Urothelium cell line (cell line): Measurements from ENCODE around the gene CTNND2.
A peak's percentile ranks its signal among the peaks of the same experiment; 100 is the strongest.
"Not testable (repeated sequence)": the region's sequence is repeated elsewhere in the genome, so short reads cannot be mapped to it uniquely, and the experiment has no call there.

Source experiments
- DNase-seq: peaks from one replicate; pipeline ENCODE4 v3.0.0; 2011; ENCODE audit warnings: low spot score, mixed read lengths
- FAIRE-seq: peaks from 2 replicates; lab custom pipeline; 2011; peaks lifted over from hg19 to GRCh38; lab: Jason Lieb, UNC

CTNND2 gene

GRCh38 chr5:11683666-11684065 is 220.6 kb downstream of the CTNND2 start:
- FAIRE-seq (no peak), DNase-seq (no peak)

DNA sequence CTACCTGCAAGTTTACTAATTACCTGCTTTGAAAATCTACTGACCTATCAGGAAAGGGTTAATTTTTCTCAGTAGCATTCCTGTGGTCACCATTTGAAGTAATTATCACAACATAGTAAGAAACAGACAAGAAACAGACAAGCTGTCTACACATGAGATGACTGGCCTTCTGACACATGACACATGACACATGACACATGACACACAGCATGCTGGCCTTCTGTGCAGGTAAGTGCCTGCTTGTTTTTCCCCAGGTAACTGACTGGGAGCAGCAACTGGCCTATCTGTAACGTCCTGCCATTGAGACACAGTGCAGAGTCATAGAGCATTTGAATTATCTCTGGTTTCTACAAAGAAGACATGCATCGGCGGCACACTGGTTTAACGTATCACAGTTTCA is 222.4 kb downstream of the CTNND2 start:
- DNase-seq, result no peak
- peak; percentile 35 for FAIRE-seq

GRCh38 chr5:11679676-11680075 is 224.6 kb downstream of the CTNND2 start:
- FAIRE-seq, result no peak
- no peak for DNase-seq

DNA sequence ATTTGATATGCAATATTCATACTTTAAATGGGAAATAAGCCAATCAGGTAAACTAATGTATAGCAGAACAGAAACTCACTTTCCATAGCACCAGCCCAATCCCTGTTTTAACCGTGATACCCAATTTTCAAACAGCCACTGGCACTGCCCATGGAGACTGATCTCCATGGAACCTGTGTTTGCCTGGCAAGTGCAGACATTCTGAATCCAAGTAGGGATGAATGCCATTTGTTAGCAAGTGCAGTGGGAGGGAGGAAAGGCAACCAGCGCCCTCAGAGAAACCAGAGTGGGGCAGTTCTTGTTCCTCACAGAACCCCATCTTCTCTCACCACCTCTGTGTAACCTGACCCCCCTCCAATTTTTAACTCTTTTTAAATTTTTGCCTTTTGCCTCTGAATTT is 229.1 kb downstream of the CTNND2 start:
- FAIRE-seq, result no peak
- no peak for DNase-seq

GRCh38 chr5:11672385-11673085 is 231.7 kb downstream of the CTNND2 start:
- no peak for DNase-seq
- FAIRE-seq, result no peak

DNA sequence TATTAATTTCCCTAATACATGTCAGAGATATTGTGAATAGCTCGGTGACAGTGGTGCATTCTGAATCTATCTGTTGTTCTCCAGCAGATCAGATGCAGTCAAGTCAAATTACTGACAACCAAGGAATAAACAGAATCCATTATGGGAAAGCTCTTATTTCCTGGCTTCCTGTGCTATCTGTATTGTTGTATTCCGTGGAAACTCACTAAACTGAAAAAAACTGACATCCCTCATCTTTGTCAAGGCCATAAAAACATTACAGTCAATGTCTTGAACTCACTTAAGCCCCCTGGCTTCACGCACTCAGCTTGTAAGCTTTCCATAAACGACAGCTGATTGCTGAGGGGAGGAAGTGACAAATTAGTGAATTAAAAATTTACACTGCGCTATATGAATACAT is 245.9 kb downstream of the CTNND2 start:
- DNase-seq (no peak), FAIRE-seq (no peak)

DNA sequence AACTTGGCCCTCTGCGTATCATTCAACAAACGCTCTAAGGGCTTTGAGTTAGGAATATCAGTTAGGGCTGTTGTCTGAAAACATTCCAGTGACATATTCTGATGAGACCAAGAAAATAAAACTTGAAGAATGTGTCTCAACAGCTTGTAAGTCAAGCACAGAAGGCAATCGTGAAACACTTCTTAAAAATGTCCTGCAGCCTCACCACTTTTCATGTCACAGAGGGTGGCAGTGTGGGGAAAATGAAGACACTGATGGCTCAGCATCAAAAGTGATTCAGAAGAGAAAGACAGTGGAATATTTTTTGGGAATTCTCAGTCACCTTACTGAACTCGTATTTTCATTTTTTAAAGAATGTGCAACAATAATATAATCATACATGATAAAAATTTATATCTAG is 247.3 kb downstream of the CTNND2 start:
- no peak for DNase-seq
- FAIRE-seq, result no peak

DNA sequence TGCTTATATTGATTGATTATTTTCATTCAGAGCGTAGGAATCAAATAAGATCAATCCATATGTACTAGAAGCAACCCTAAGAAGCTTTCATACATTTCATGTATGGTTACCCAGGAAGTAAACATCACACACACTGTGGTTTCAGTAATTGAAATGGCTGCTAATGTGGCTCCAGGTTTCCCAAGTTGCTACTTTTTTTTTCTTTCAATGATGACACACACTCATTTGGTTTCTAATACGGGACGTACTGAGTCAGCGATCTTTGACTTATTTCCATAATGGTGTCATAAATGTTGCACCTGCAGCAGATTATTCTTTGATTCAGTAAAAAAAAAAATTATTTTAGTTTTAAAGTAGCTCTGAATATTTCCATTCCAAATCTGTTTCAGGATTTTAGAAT is 248.6 kb downstream of the CTNND2 start:
- DNase-seq (no peak), FAIRE-seq (no peak)

DNA sequence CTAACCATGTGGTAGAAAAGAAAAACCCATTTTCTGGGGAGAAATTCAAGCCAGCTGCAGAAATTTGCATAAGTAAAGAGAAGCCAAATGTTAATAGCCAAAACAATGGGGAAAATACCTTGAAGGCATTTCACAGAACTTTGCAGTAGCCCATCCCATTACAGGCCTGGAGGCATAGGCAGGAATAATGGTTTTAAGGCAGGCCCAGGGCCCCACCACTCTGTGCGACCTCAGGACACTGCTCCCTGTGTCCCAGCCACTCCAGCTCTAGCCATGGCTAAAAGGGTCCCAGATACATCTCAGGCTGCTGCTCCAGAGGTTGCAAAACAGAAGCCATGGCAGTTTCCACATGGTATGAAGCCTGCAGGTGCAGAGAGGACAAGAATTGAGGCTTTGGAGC is 253.3 kb downstream of the CTNND2 start:
- DNase-seq (no peak), FAIRE-seq (no peak)

- DNase-seq (no peak), FAIRE-seq (no peak)
Measured at GRCh38 chr5:11646141-11646540, 258.1 kb downstream of the CTNND2 start.

- no peak for FAIRE-seq
- no peak for DNase-seq
Measured at GRCh38 chr5:11642438-11642837, 261.8 kb downstream of the CTNND2 start.

GRCh38 chr5:11640158-11640873 is 263.9 kb downstream of the CTNND2 start:
- FAIRE-seq (no peak), DNase-seq (no peak)

DNA sequence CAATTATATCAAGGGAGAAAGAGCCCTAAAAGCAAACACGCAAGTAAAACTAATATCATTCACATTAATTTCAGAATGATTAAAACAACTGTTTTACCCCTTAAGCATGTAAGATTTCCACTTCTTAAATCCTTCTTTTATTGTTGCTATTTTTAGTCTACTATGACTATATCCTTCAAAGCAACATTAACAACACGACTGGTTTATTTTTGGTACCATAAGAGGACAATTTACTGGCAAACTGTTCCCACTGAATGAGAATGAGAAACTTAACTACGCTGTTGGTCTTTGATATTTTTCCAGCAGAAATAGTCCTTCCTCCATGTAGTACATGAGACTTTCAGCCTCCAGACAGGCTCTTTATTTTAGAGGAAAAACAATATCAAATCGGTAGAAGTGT is 281.5 kb downstream of the CTNND2 start:
- FAIRE-seq, result no peak
- no peak for DNase-seq

DNA sequence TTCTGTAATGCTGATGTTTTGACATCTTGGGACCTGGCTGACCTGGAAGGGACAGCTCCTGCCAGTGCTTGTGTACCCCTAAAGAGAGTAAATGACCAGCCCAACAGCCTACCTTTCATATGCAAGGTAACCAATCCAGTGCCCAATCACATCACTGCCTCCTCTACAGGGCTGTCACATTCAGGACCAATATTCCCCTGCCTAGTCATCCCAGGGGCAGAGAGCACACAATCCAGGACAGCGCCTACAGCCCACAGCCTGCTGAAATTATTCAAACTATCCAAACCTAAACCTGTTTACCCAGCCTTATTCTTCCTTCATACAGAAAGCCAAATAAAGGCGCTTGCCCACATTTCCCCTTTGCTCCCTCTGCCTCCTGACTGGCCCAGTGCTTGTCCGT is 284.1 kb downstream of the CTNND2 start:
- no peak for DNase-seq
- no peak for FAIRE-seq

GRCh38 chr5:11619339-11620024 is 284.8 kb downstream of the CTNND2 start:
- FAIRE-seq (peak; percentile 48), DNase-seq (peak; percentile 23)

DNA sequence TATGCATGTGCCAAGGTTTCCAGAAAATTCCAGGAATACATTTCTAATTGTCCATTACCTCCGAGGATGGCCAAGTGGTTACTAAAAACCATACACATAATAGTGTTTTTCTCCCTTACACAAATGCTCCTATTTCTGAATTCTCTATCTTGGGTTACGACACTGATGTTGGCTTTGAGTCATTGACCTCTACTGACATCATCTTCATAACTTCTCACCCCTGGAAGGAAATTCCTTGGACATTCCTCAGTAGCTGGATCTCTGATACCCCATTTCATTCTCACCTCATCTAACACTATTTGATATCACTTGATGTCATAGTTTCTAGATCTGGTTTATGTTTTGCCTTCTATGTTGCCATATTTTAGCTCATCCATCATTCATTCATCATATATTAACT is 287.2 kb downstream of the CTNND2 start:
- DNase-seq (no peak), FAIRE-seq (peak; percentile 9)

DNA sequence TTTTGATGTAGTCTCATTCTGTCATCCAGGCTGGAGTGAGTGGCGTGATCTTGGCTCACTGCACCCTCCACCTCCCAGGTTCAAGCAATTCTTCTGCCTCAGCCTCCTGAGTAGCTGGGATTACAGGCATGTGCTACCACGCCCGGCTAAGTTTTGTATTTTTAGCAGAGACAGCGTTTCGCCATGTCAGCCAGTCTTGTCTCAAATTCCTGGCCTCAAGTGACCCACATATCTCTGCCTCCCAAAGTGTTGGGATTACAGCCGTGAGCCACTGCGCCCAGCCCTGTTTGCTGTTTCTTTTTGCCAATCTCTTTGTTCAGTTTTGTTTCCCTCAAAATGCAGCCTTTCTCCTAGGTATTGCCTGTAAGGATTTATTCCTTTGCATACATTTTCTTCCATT is 287.6 kb downstream of the CTNND2 start:
- not testable (repeated sequence) for FAIRE-seq, DNase-seq

GRCh38 chr5:11611011-11611410 is 293.2 kb downstream of the CTNND2 start:
- DNase-seq, result no peak
- FAIRE-seq, result no peak

DNA sequence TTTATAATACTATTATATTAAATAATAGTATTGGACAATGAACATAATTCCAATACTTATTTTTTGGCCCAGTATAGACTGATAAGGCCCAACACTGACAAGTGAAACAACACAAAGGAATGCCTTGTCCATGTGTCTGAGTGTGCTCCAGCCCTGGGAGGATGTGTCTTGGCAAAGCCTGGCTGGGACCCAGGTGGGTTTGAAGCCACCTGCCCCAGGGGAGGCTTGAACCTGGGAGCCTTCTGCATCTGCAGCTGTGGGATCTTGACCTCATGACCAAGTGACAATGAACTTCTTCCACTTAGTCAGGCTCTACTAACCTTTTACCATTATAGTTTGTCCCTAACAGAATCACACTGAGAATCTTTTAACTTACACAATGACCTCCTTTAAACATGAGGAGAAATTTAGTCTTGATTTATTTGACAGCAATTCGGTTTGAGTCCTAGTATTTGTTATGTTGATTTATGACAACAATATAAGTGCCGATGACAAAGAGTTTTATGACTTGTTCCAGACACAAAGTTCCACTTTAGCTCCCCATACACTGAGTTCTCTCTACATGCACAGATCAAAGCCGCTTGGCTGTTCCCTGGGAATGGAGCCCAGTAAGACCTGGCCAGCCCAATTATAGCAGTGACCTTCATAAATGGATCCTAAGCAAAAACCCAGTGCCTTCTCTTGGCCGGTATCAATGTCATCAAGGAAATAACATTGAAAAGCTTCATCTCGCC is 294.5 kb downstream of the CTNND2 start:
- no peak for FAIRE-seq

DNA sequence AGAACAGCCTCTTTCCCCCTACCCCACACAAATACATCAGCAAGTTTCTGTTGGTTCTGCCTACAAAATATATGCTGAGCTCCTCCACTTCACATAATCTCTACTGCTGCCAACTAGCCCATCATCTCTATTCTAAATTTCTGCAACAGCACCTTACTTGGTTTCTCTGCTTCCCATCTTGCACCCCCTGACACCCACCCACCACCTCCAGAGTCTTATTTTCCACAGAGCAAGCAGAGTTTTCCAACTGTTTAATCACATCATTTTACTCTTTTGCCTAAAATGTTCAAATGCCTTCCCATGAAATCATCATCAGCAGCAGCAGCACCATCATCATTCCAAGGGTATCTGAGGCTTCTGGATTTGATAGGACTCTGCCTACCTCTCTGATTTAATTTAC is 295.7 kb downstream of the CTNND2 start:
- FAIRE-seq (no peak), DNase-seq (no peak)

More for the DNA sequence above, 294.5 kb downstream of the CTNND2 start:
- no peak for DNase-seq

GRCh38 chr5:11607944-11608483 is 296.2 kb downstream of the CTNND2 start:
- FAIRE-seq (no peak), DNase-seq (no peak)
